A673 (cell line): ENCODE data around the gene B4GALT6. TPM values are rescaled to one million over a fixed set of nuclear protein-coding genes. Genes with fewer than 3 reads are reported as not detected.

Experiments used
- BruUV-seq: library from RNA; stranded (reverse); fragments of 400-500 nt; replicated peaks from 2 replicates; lab custom pipeline; 2021; lab: Mats Ljungman, UMichigan
- CTCF ChIA-PET: fragments of 300-600 bp; sonication (Branson Sonifier 250); formaldehyde crosslinking; loops from one replicate; lab custom pipeline; 2022; ENCODE audit warnings: antibody characterized with exemption; lab: Charles Lee
- POLR2A ChIA-PET: fragments of 300-600 bp; sonication (Branson Sonifier 250); formaldehyde crosslinking; loops from one replicate; lab custom pipeline; 2022; ENCODE audit warnings: antibody characterized with exemption; ENCODE audit not compliant: low non-redundant PET; lab: Charles Lee
- DNase-seq: peaks from one replicate; pipeline ENCODE4 v3.0.0-alpha.2; 2015; ENCODE audit warnings: low spot score
- H3K27ac ChIP-seq: fragments of 200-600 bp; sonication (generic); 2 replicates; pipeline ENCODE4 v1.5.1; 2016; ENCODE audit warnings: mixed run types, low read depth, mild to moderate bottlenecking, mixed read lengths, antibody characterized with exemption, low read length; ENCODE audit not compliant: poor library complexity, severe bottlenecking
- H3K27me3 ChIP-seq: fragments of 200-600 bp; sonication (generic); replicated peaks from 2 replicates; pipeline ENCODE4 v1.6.1; 2017; ENCODE audit warnings: mixed run types, low read depth, mild to moderate bottlenecking, mixed read lengths, antibody characterized with exemption, low read length; ENCODE audit not compliant: insufficient read depth, poor library complexity
- H3K36me3 ChIP-seq: fragments of 200-600 bp; sonication (generic); 2 replicates; pipeline ENCODE4 v1.6.1; 2016; ENCODE audit warnings: mixed run types, mild to moderate bottlenecking, mixed read lengths, antibody characterized with exemption, low read length; ENCODE audit not compliant: insufficient read depth, poor library complexity, severe bottlenecking
- H3K4me1 ChIP-seq: fragments of 200-600 bp; sonication (generic); 2 replicates; pipeline ENCODE4 v1.6.1; 2017; ENCODE audit warnings: mixed run types, mild to moderate bottlenecking, mixed read lengths, antibody characterized with exemption, low read length; ENCODE audit not compliant: insufficient read depth, poor library complexity, severe bottlenecking
- H3K4me3 ChIP-seq: fragments of 200-600 bp; sonication (generic); 2 replicates; pipeline ENCODE4 v1.5.1; 2016; ENCODE audit warnings: low read depth, mixed run types, mild to moderate bottlenecking, mixed read lengths, low read length; ENCODE audit not compliant: poor library complexity, severe bottlenecking
- H3K9me3 ChIP-seq: fragments of 200-600 bp; sonication (generic); 2 replicates; pipeline ENCODE4 v1.6.1; 2016; ENCODE audit warnings: mixed run types, low read depth, mild to moderate bottlenecking, mixed read lengths, antibody characterized with exemption, low read length; ENCODE audit not compliant: poor library complexity, severe bottlenecking
- EZH2 ChIP-seq: fragments of 200-600 bp; sonication (generic); IDR thresholded peaks from 2 replicates; pipeline ENCODE4 v1.6.1; 2017; ENCODE audit warnings: borderline replicate concordance, low read depth, mild to moderate bottlenecking, mixed read lengths, antibody characterized with exemption, low read length; ENCODE audit not compliant: poor library complexity, severe bottlenecking
- intact Hi-C: fragments of 100-400 bp; cut with micrococcal nuclease; formaldehyde crosslinking; loops from one replicate; pipeline ENCODE4 v1.10.0; 2022; ENCODE audit not compliant: unreplicated experiment
- total RNA-seq: library from RNA; stranded (reverse); gene quantifications from 2 replicates; pipeline ENCODE4 v1.2.3, GENCODE V29; 2021
- TF ChIP-seq, protein P1 (sequence below): fragments of 300-800, 200-600 bp; sonication (generic); conservative IDR thresholded peaks from 2 replicates; pipeline ENCODE4 v1.5.1; 2017; ENCODE audit warnings: low read depth, mild to moderate bottlenecking, antibody characterized with exemption, low read length, moderate library complexity, mixed read lengths

Gene B4GALT6
- total RNA-seq, 1 experiment from 2014 or later, result 6.0 TPM

DNA sequence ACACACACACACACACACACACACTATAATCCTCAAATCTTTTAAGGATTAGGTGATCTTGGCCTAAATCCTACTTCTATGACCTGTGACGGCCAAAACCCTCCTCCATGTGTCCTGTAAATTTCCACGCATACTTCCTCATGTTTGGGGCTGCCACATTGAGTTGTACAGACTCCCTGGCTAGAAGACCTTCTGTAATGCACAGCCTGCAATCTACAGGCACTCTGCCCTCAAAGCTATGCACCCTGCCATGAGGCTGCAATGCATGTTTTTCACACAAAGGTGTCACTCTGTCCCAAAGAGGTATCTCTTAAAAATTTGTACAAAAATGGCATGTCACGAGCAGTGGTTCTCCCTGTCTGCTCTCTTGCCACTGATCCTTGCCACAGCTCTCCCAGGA, 26.4 kb upstream of the B4GALT6 start:
- no peak overlapping the region for H3K4me3 ChIP-seq
- intact Hi-C loops, result no loop called here
- no peak overlapping the region for H3K27ac ChIP-seq
- H3K4me1 ChIP-seq, result no peaks in the 10 kb centered on the region
- H3K36me3 ChIP-seq, result no peaks in the 10 kb centered on the region
- ChIA-PET CTCF (no interaction called here), POLR2A (no interaction called here)
- no peaks in the 10 kb centered on the region for H3K27me3 ChIP-seq
- no TSS peak for BruUV-seq
- H3K9me3 ChIP-seq, result no peaks in the 10 kb centered on the region
- TF ChIP-seq, protein P1, sequence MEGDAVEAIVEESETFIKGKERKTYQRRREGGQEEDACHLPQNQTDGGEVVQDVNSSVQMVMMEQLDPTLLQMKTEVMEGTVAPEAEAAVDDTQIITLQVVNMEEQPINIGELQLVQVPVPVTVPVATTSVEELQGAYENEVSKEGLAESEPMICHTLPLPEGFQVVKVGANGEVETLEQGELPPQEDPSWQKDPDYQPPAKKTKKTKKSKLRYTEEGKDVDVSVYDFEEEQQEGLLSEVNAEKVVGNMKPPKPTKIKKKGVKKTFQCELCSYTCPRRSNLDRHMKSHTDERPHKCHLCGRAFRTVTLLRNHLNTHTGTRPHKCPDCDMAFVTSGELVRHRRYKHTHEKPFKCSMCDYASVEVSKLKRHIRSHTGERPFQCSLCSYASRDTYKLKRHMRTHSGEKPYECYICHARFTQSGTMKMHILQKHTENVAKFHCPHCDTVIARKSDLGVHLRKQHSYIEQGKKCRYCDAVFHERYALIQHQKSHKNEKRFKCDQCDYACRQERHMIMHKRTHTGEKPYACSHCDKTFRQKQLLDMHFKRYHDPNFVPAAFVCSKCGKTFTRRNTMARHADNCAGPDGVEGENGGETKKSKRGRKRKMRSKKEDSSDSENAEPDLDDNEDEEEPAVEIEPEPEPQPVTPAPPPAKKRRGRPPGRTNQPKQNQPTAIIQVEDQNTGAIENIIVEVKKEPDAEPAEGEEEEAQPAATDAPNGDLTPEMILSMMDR, result no peak
- no peak for TF ChIP-seq EZH2
- no peak for DNase-seq

DNA sequence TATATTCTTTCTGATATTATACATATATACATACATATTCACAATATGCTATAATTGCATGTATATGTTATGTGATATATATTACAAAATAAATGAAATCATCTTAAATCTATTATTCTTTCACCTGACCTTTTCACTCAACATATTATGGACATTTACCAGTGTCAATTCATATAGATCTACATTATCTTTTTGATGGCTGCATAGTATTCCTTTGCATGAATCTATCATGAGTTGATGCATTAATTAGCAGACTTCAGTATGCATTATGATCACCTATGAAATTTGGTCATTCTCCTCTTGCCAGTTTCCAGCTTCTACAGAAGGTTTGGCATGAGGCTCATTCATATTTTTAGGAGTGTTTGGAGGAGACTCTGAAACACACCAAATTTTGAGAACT, 23.4 kb upstream of the B4GALT6 start:
- ChIA-PET POLR2A (no interaction called here), CTCF (no interaction called here)
- no peak overlapping the region for H3K4me3 ChIP-seq
- no peaks in the 10 kb centered on the region for H3K27me3 ChIP-seq
- no peak overlapping the region for H3K27ac ChIP-seq
- intact Hi-C loops, result no loop called here
- TF ChIP-seq, protein P1, result no peak
- TF ChIP-seq EZH2, result no peak
- BruUV-seq, result no TSS peak
- no peak for DNase-seq
- H3K4me1 ChIP-seq, result no peaks in the 10 kb centered on the region
- H3K9me3 ChIP-seq, result no peaks in the 10 kb centered on the region
- no peaks in the 10 kb centered on the region for H3K36me3 ChIP-seq

DNA sequence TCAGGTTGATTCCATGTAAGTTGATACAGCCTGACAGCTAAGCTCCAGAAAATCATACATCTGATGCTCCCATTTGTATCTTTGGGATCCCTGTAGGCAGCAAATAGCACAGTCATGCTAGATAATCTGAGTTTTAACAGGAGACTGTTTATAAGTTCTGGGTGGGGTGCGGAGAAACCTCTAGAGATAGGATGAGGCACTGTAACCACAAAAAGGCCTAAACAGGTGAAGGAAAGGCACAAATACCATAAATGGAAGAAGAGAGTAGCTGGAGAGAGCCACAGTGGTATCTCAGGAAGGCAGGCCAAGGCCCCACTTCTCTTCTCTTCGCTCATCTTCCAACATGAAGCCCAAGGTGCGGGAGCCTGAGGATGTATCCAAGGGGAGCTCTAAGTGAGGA, 18.1 kb upstream of the B4GALT6 start:
- Histone ChIP-seq H3K9me3 (no peaks in the 10 kb centered on the region), H3K27ac (no peak overlapping the region), H3K27me3 (no peaks in the 10 kb centered on the region), H3K4me3 (no peak overlapping the region), H3K36me3 (no peaks in the 10 kb centered on the region), H3K4me1 (no peaks in the 10 kb centered on the region)
- ChIA-PET POLR2A (no interaction called here), CTCF (no interaction called here)
- intact Hi-C loops, result no loop called here
- no peak for DNase-seq
- no peak for TF ChIP-seq EZH2
- TF ChIP-seq, protein P1, result no peak
- no TSS peak for BruUV-seq
